ENCODE results near the gene C13orf42.
A peak's percentile ranks its signal among the peaks of the same experiment; 100 is the strongest.

C13orf42 gene

DNA sequence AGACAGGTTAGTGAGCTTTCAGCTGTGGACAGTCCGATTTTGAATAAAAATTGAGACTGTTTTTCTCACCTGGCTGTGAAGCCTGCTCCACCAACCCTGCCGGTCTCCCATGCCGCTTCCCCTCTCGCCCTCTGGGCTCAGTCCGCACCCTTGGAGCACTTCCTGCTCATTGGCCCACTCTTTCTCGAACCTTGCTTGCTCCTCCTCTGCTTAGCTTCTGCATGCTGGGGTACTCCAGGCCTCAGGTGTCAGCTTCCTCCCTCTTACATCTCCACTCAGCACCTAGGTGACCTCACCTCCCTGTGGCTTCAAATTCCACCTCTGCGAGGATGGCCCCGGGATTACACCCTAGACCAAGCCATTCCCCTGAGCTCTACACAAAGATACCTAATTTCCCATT, 39.6 kb downstream of the C13orf42 start:
- no peak for DNase-seq (ENCODE audit: low read depth)
- H3K4me3 ChIP-seq (ENCODE audit: low read depth, low read length): no peak overlapping the region
- TF ChIP-seq, protein P1, sequence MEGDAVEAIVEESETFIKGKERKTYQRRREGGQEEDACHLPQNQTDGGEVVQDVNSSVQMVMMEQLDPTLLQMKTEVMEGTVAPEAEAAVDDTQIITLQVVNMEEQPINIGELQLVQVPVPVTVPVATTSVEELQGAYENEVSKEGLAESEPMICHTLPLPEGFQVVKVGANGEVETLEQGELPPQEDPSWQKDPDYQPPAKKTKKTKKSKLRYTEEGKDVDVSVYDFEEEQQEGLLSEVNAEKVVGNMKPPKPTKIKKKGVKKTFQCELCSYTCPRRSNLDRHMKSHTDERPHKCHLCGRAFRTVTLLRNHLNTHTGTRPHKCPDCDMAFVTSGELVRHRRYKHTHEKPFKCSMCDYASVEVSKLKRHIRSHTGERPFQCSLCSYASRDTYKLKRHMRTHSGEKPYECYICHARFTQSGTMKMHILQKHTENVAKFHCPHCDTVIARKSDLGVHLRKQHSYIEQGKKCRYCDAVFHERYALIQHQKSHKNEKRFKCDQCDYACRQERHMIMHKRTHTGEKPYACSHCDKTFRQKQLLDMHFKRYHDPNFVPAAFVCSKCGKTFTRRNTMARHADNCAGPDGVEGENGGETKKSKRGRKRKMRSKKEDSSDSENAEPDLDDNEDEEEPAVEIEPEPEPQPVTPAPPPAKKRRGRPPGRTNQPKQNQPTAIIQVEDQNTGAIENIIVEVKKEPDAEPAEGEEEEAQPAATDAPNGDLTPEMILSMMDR (IDR thresholded peaks at IDR 0.05; ENCODE audit: low read depth, low read length): no peak

DNA sequence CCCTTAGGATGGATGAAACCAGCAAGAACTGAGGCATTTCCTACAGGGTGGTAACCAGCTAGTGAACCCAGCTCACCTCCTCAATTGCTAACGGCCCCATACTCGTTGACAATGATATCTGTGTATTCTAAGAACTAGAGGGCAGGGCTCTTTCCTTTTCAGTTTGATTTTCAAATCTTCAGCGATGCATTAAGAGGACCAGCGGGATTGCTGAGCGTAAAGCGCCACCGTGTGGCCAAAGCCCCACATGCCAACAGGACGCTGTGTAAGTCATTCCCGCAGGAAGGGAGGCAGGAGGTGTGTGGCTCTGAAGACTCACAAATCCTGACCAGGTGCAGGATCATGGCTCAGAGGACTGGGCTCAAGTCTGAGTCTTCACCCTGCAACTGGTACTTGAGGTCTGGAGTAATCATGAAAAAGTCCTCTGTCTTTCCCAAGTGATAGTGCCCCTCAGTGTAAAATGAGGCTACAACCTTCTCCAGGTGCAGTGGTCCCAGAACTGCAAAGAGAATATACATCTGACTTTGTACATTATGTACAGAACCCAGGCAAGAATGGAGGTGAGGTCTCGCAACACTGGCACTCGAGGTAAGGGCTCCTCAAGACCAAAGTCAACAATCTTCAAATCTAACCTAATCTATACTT, 40.9 kb downstream of the C13orf42 start:
- peak; percentile 84 for DNase-seq (ENCODE audit: low read depth)
- TF ChIP-seq, protein P1 (IDR thresholded peaks at IDR 0.05; ENCODE audit: low read depth, low read length): peak; percentile 95
- TF ChIP-seq MYC (IDR thresholded peaks at IDR 0.05; ENCODE audit: low read depth, low read length) (no peak), POLR2A (IDR thresholded peaks at IDR 0.05; ENCODE audit: extremely low read depth, insufficient read length) (no peak)
- no peak overlapping the region for H3K4me3 ChIP-seq (ENCODE audit: low read depth, low read length)

DNA sequence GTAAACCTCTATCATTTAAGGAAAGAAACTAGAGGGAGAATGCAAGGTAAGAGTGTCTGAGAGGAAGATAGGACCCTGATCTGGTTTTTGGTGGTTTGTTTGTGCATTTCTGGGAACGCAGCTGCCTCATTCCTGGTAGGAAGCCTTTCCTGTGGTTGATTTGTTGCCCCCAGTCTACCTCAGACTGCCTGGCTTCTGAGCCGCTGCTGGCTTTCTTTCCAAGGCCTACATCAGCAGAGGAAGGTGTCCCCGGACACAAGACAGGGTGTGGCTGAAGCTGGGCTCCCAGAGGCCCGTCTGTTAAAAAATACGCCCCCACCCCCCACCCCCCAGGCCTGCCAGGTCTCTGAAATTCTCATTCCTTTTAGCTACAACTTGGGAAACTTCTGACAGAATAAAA, 42.6 kb downstream of the C13orf42 start:
- H3K4me3 ChIP-seq (ENCODE audit: low read depth, low read length): no peak overlapping the region
- no peak for DNase-seq (ENCODE audit: low read depth)
- TF ChIP-seq MYC (IDR thresholded peaks at IDR 0.05; ENCODE audit: low read depth, low read length) (no peak), POLR2A (IDR thresholded peaks at IDR 0.05; ENCODE audit: extremely low read depth, insufficient read length) (no peak)
- TF ChIP-seq, protein P2, sequence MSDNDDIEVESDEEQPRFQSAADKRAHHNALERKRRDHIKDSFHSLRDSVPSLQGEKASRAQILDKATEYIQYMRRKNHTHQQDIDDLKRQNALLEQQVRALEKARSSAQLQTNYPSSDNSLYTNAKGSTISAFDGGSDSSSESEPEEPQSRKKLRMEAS (IDR thresholded peaks at IDR 0.05; ENCODE audit: low read depth, low read length): no peak
- TF ChIP-seq, protein P1 (IDR thresholded peaks at IDR 0.05; ENCODE audit: low read depth, low read length): no peak

DNA sequence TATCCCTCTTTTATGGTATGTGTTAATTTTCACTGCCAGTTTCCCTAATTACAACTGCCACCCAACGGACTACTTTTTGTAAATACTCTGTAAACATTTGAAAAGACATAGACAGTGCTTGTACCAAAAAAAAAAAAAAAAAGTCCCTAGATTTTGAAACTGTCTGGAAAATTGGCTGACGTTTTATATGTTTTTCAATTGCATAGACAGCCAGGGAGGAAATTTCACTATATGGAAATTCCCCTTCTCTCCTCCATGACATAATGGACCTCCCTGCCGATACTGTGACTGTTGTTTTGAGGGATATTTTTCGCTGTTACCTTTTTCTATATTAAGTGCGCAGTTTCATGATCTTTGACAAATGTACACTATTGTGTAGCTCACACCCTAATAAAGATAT, 43.4 kb downstream of the C13orf42 start:
- H3K4me3 ChIP-seq (ENCODE audit: low read depth, low read length): no peak overlapping the region
- TF ChIP-seq, protein P2 (IDR thresholded peaks at IDR 0.05; ENCODE audit: low read depth, low read length): no peak
- TF ChIP-seq, protein P1 (IDR thresholded peaks at IDR 0.05; ENCODE audit: low read depth, low read length): no peak
- TF ChIP-seq POLR2A (IDR thresholded peaks at IDR 0.05; ENCODE audit: extremely low read depth, insufficient read length): no peak
- no peak for TF ChIP-seq MYC (IDR thresholded peaks at IDR 0.05; ENCODE audit: low read depth, low read length)
- DNase-seq (ENCODE audit: low read depth): no peak

DNA sequence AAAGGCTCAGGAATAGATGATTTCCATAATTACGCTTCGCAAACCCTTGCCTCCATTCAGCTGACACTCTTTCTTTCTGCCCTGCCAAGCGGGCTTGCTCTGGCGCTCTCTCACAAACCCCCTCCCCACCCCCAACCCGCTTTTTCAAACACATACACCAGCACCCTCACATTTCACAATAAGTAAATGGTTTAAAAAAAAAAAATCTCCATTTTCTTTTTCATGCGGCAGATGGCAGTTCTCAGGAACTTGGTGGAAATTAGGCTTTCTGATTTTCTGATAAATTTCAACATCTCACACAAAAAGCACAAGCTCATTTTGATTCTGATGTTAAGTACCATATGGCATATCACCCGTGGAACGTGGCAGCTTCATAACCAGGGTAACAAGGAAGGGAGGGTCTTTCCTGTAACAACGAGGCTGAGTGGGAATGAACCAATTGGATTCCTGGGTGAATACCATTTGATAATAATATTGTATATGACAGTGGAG, 43.8 kb downstream of the C13orf42 start:
- DNase-seq (ENCODE audit: low read depth): no peak
- no peak overlapping the region for H3K4me3 ChIP-seq (ENCODE audit: low read depth, low read length)
- TF ChIP-seq, protein P1 (IDR thresholded peaks at IDR 0.05; ENCODE audit: low read depth, low read length): no peak
- TF ChIP-seq POLR2A (IDR thresholded peaks at IDR 0.05; ENCODE audit: extremely low read depth, insufficient read length) (no peak), MYC (IDR thresholded peaks at IDR 0.05; ENCODE audit: low read depth, low read length) (no peak)
- TF ChIP-seq, protein P2 (IDR thresholded peaks at IDR 0.05; ENCODE audit: low read depth, low read length): no peak
